HG03469 (cell line): ENCODE measurements around the gene FGD5.

Source experiments
- ATAC-seq: cut with Tn5 transposase; IDR thresholded peaks from one replicate; pipeline ENCODE4 v1.9.1; 2021; ENCODE audit warnings: mild to moderate bottlenecking, moderate library complexity, moderate number of reproducible peaks; ENCODE audit not compliant: unreplicated experiment

Gene FGD5

DNA sequence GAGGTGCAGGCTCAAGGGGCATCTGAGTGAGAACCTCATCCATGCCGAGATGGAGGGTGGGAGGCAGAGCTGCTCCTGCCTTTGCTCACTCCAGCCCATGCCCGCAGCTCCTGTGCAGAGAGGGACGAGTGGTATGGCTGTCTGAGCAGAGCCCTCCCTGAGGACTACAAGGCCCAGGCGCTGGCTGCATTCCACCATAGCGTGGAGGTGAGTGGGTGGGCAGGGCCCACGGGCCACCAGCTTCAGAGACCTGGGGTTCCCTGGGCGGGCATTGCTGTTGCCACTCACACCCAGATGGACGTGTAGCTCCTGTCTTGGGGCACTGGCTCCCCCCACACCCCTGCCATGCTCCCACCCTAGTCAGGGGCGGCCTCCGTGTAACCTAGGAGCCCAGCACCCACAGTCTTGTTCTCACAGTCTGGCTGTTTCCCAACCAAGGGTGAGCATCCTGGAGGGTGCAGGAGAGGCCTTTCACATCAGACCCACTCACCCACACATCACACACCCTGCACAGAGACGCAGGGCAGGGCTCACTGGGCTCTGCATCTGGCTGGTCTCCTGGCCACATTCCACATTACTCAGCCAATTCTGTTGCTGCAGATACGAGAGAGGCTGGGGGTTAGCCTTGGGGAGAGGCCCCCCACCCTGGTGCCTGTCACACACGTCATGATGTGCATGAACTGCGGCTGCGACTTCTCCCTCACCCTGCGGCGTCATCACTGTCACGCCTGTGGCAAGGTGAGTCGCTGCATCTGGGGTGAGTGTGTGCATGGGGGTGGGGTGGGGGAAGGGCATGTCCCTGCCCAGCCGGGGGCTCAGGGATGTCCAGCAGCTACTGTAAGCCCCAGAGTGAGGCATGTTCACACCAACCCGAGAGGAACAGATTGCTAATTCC lies 103.3 kb downstream of the FGD5 start:
- ATAC-seq, result no peak

DNA sequence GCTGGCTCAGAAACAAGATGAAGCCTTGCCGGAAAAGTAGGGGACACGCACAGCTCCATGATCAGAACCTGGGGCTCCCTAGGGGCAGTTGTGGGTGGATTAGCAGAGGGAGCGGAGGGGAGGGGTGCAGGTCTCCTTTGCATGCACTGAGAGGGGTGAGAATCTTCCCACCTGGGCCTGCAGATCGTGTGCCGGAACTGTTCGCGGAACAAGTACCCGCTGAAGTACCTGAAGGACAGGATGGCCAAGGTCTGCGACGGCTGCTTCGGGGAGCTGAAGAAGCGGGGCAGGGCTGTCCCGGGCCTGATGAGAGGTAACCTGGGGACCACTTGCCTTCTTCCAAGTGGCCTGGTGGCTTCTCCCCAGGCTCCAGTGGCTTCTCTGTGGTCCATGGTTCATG lies 104.1 kb downstream of the FGD5 start:
- ATAC-seq, result no peak

DNA sequence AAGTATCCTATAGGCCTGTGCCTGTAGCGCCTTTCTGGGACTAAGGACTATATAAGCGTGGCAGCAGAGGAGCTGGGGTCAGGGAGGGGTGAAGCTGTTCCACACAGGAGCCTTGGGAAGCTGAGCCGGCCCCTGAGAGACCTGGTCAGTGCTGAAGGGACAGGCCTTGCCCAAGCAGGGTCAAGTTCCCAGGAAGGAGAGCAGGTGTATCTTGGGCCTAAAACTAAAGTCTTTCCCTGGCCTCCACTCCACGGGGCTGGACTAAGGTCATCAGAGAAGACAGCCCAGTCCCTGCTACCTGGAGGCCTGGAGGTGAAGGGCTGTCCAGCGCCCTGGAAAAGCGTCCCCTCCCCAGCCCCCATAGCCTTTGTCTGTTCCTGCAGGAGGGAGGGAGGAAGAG lies 104.7 kb downstream of the FGD5 start:
- no peak for ATAC-seq

GRCh38 chr3:14925729-14926591 lies 107.2 kb downstream of the FGD5 start:
- no peak for ATAC-seq

GRCh38 chr3:14926592-14926991 lies 107.8 kb downstream of the FGD5 start:
- no peak for ATAC-seq

DNA sequence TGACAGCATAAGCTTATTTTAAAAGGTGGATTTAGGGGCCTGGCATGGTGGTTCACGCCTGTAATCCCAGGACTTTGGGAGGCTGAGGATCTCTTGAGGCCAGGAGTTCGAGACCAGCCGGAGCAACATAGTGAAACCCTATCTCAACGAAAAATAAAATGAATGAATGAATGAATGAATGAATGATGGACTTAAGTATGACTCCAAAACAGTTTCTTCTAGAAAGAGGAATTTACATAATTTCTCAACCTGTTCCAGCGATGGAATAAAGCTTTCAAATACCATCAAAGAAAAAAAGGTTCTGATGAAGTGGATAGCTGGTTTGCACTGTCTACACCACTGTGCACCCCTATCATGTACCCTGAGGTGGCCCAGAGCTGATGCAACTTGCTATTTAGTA lies 108.5 kb downstream of the FGD5 start:
- no peak for ATAC-seq

- ATAC-seq, result no peak
Observed at GRCh38 chr3:14929310-14930074, 110.7 kb downstream of the FGD5 start.

DNA sequence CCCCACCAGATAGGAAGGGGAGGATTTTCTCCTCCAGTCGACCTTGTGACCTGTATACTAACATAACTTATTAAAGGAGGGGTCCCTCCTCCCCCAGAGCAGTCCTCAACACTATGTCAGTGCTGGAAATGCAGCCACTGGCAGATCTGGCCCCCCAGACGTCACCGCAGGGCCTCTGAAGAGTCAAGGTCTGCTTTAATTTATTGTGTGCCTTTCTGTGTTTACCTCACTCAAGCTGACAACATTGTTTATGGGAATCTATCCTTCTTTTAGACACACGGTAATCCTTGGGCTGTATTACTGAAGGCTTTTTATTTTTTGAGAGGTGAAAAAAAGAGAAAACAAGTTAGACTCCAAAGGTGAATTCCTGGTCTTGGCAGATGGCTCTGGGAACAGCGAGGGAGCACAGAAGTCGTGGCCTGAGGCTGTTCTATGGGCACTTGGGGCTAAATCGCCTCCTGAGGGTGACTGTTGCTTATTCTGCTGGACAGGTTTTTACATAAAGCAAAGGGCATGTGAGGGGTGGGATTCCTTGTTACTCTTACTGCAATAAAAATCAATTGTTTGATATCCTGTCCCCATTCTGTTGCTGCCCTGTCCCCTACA lies 115.2 kb downstream of the FGD5 start:
- ATAC-seq, result no peak

- ATAC-seq, result no peak
Observed at GRCh38 chr3:14935592-14936345, 117.0 kb downstream of the FGD5 start.

GRCh38 chr3:14938954-14939353 lies 120.2 kb downstream of the FGD5 start:
- no peak for ATAC-seq

DNA sequence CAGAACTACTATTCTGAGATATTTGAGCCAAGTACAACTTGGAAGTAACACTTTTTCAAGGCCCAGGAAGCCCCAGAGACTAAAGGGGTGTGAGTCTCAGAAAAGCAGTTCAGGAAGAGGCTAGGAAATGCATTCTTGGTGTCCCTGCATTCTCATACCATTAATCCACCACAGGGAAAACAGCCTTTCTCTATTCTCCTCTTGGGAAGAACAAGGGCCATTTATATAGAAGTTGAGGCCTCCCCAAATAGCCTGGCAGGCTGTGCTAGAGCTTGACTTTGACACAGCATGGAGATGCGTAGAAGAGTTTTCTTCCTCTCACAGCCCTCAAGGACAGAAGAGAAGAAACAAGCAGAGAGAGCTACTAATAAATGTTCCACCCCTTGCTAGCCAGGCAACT lies 123.1 kb downstream of the FGD5 start:
- no peak for ATAC-seq

DNA sequence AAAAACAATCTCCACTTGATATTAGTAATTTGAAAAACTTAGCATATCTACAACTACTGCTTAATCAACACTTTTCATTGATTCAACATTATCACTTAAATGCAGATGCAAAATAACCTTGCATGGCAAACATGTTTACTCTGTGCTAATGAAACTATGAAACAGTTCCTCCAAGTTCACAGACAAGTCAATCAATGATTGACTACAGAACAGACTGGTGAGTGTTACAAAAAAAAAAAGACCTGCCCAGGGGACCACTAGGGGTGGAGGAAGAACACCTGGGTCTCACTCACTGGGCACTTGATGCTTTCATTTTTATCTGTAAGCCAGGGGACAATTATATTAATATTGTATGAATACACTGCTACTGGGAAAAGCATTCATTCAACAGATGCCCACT lies 124.3 kb downstream of the FGD5 start:
- no peak for ATAC-seq

DNA sequence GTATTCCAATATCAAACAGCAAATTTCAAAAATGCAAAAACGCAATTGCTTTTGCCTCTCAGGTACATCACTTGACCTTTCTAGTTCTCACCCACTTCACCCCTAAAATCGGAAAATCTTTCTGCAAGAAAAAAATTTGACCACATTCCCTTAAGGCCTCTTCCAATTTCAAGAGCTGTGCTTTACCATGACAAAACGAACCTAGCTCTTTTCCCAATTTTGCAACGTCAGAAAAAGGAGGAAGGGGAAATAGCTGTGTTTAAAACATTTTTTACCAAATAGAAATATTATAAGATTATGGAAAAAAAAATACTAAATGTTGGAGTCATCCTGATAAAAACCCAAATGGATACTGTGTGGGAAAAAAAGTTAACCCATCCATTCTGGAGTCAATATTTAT lies 127.5 kb downstream of the FGD5 start:
- ATAC-seq, result no peak

DNA sequence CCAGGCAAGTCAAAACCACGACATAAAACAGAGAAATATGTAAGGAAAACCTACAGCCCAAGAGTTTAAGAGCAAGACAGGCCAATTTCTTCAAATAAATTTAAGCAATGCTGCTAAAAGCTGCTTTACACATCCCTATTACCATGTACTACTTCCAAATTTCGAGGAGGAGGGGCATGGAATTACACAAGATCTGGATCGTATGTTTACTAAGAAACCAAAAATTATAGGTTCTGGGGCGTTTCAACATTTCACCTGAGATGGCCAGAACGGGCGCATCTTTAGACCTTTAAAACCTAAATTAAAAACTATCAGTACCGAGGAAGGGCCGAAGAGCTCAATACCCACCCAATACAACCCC lies 128.0 kb downstream of the FGD5 start:
- no peak for ATAC-seq

DNA sequence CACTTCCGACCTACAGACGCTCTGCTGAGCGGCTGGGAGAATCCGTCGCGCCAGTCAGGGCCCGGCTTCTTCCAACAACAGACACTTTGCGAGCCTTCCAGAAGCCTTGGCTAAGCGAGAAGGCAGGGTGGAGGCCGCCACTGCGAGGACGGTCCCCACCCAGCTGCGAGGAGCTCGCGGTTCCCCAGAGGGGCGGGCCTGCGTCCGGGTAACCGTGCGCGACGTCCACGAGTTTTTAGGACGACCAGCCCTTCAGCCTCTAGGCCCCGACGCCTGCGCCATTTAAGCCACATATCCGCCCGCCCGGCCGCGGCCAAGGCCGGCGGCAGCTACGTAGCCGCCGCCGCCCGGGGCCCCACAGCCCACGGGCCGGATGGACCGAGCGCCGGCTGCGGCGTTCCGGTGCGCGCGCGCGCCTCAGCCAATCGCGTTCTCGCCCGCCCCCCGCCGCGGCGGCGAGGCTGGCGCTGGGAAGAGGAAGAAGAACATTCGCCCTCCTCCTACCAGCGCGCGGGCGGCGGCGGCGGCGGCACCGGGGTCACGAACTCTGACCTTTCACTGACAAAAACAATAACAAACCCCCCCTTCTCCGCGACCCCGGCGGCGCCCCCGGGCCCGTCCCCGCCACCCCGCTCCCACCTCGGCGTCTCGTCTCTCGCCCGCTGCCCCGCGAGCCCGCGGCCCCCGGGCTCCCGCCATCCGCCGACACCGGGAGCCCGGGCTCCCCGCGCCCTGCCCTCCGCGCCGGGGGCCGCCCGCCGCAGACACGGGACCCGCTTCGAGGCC lies 128.5 kb downstream of the FGD5 start, which contains the start of gene NR2C2:
TSS of gene NR2C2 (plus strand) at position 484 of the 786 bp plus-strand sequence. CDS start 56,332 bp downstream, outside the sequence.
- peak; percentile 36 for ATAC-seq

GRCh38 chr3:14947886-14948608 lies 129.3 kb downstream of the FGD5 start:
- peak; percentile 77 for ATAC-seq

GRCh38 chr3:14948609-14949038 lies 129.9 kb downstream of the FGD5 start:
- ATAC-seq, result no peak

DNA sequence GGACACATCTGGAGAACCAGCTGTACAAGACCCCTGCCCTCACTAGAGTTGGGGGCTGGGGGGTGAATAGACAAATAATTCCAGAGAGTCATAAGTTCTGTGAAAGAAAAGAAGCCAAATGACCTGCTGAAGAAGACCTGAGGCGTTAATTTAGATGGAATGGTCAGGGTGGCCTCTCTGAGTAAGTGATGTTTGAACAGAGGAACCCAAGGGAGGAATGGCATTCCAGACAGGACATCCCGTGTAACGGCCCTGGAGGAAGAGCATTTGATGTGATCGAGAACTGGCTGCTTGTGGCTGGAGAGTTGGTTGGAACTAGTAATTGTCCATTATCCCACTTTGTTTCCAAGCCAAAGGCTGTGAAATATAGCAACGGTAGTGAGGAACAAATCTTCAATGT lies 130.4 kb downstream of the FGD5 start:
- ATAC-seq, result no peak
